GM18502 (cell line): ENCODE data around the gene ADAMTS2.

Experiments
- ATAC-seq: cut with Tn5 transposase; IDR thresholded peaks from one replicate; pipeline ENCODE4 v1.9.1; 2021; ENCODE audit warnings: mild to moderate bottlenecking; ENCODE audit not compliant: unreplicated experiment, poor library complexity

ADAMTS2 gene

GRCh38 chr5:179188636-179189035 is 156.6 kb downstream of the ADAMTS2 start:
- ATAC-seq = no peak

- ATAC-seq = no peak
Measured at GRCh38 chr5:179187681-179188575, 157.3 kb downstream of the ADAMTS2 start.

GRCh38 chr5:179187229-179187678 is 158.0 kb downstream of the ADAMTS2 start:
- ATAC-seq = no peak

- no peak for ATAC-seq
Measured at GRCh38 chr5:179186801-179187200, 158.5 kb downstream of the ADAMTS2 start.

GRCh38 chr5:179185941-179186411 is 159.3 kb downstream of the ADAMTS2 start:
- ATAC-seq = no peak

GRCh38 chr5:179185256-179185940 is 159.9 kb downstream of the ADAMTS2 start:
- no peak for ATAC-seq

GRCh38 chr5:179184521-179185050 is 160.7 kb downstream of the ADAMTS2 start:
- no peak for ATAC-seq

GRCh38 chr5:179183481-179183880 is 161.8 kb downstream of the ADAMTS2 start:
- no peak for ATAC-seq

GRCh38 chr5:179182601-179183000 is 162.7 kb downstream of the ADAMTS2 start:
- no peak for ATAC-seq

GRCh38 chr5:179181988-179182387 is 163.3 kb downstream of the ADAMTS2 start:
- no peak for ATAC-seq

- no peak for ATAC-seq
Measured at GRCh38 chr5:179180921-179181645, 164.2 kb downstream of the ADAMTS2 start.

GRCh38 chr5:179180061-179180610 is 165.1 kb downstream of the ADAMTS2 start:
- ATAC-seq = no peak

GRCh38 chr5:179177711-179178575 is 167.3 kb downstream of the ADAMTS2 start:
- no peak for ATAC-seq

GRCh38 chr5:179176571-179177230 is 168.6 kb downstream of the ADAMTS2 start:
- ATAC-seq = no peak

GRCh38 chr5:179176166-179176565 is 169.1 kb downstream of the ADAMTS2 start:
- ATAC-seq = no peak

GRCh38 chr5:179171816-179172745 is 173.2 kb downstream of the ADAMTS2 start:
- no peak for ATAC-seq

GRCh38 chr5:179171251-179171815 is 173.9 kb downstream of the ADAMTS2 start:
- no peak for ATAC-seq
